HEK293 (cell line): ENCODE data around the gene DYRK2.

Source experiments
- CTCF ChIA-PET: fragments of 350-600 bp; formaldehyde crosslinking; extraction: SDS; loops from one replicate; lab custom pipeline; 2021; ENCODE audit warnings: antibody characterized with exemption; lab: Yijun Ruan, JAX
- POLR2A ChIA-PET: fragments of 300-600 bp; formaldehyde crosslinking; extraction: SDS; loops from one replicate; lab custom pipeline; 2020; ENCODE audit warnings: antibody characterized with exemption, inconsistent platforms; lab: Yijun Ruan, JAX
- H3K27ac ChIP-seq: fragments of 200-500 bp; sonication (Bioruptor generic); 2 replicates; pipeline ENCODE4 v1.5.1; 2014; ENCODE audit warnings: low read depth, low read length, control low read depth, inconsistent platforms; ENCODE audit errors: extremely low read depth
- H3K36me3 ChIP-seq, 2 experiments: fragments of 200-500 bp in 1 of 2; sonication (Bioruptor generic) in 1 of 2; 1 replicate in 1 of 2; 2 replicates in 1 of 2; pipeline ENCODE4 v1.5.1; 2014 to 2017; ENCODE audit warnings: inconsistent platforms in 2 of 2, low read length in 2 of 2; ENCODE audit not compliant: control insufficient read depth in 2 of 2, insufficient read depth in 1 of 2
- H3K4me1 ChIP-seq: fragments of 200-500 bp; sonication (Bioruptor generic); 2 replicates; pipeline ENCODE4 v1.5.1; 2014; ENCODE audit warnings: mild to moderate bottlenecking, low read length, inconsistent platforms; ENCODE audit not compliant: control insufficient read depth, insufficient read depth
- H3K4me3 ChIP-seq: 2 replicates; pipeline ENCODE4 v1.5.1; 2011; ENCODE audit warnings: low read depth, mild to moderate bottlenecking, control low read depth, low read length, moderate library complexity
- H3K9me3 ChIP-seq: fragments of 200-500 bp; sonication (Bioruptor generic); 2 replicates; pipeline ENCODE4 v1.5.1; 2014; ENCODE audit warnings: low read depth, low read length, inconsistent platforms; ENCODE audit not compliant: control insufficient read depth, insufficient read depth
- FEZF1 ChIP-seq: fragments of 450-650 bp; formaldehyde crosslinking; IDR thresholded peaks from 2 replicates; pipeline ENCODE4 v1.5.1; 2016; ENCODE audit warnings: missing biosample characterization, missing genetic modification characterization
- GLI2 ChIP-seq: fragments of 450-650 bp; formaldehyde crosslinking; IDR thresholded peaks from 2 replicates; pipeline ENCODE4; 2017; ENCODE audit warnings: missing biosample characterization, missing genetic modification characterization, low read depth, borderline replicate concordance
- PRDM6 ChIP-seq: fragments of 450-650 bp; formaldehyde crosslinking; IDR thresholded peaks from 2 replicates; pipeline ENCODE4 v1.5.1; 2017; ENCODE audit warnings: missing biosample characterization, missing genetic modification characterization
- REPIN1 ChIP-seq: fragments of 450-650 bp; formaldehyde crosslinking; IDR thresholded peaks from 2 replicates; pipeline ENCODE4 v1.5.1; 2017; ENCODE audit warnings: missing biosample characterization, missing genetic modification characterization, low read depth
- SCRT1 ChIP-seq: fragments of 450-650 bp; formaldehyde crosslinking; IDR thresholded peaks from 2 replicates; pipeline ENCODE4 v1.5.1; 2016; ENCODE audit warnings: missing biosample characterization, missing genetic modification characterization, borderline replicate concordance
- SCRT2 ChIP-seq: fragments of 450-650 bp; formaldehyde crosslinking; IDR thresholded peaks from 2 replicates; pipeline ENCODE4 v1.5.1; 2016; ENCODE audit warnings: missing biosample characterization, missing genetic modification characterization
- TCF7L2 ChIP-seq: IDR thresholded peaks from 2 replicates; pipeline ENCODE4 v1.6.1; 2011; ENCODE audit warnings: low read depth, mild to moderate bottlenecking, inconsistent platforms, low read length, moderate library complexity, borderline replicate concordance
- ZBTB20 ChIP-seq: fragments of 450-650 bp; formaldehyde crosslinking; IDR thresholded peaks from 2 replicates; pipeline ENCODE4 v1.5.1; 2016; ENCODE audit warnings: missing biosample characterization, missing genetic modification characterization
- ZNF132 ChIP-seq: fragments of 450-650 bp; formaldehyde crosslinking; IDR thresholded peaks from 2 replicates; pipeline ENCODE4 v1.5.1; 2017; ENCODE audit warnings: missing biosample characterization, missing genetic modification characterization, borderline replicate concordance
- ZNF223 ChIP-seq: fragments of 450-650 bp; formaldehyde crosslinking; IDR thresholded peaks from 2 replicates; pipeline ENCODE4 v1.5.1; 2016; ENCODE audit warnings: missing biosample characterization, missing genetic modification characterization
- ZNF366 ChIP-seq: fragments of 450-650 bp; formaldehyde crosslinking; conservative IDR thresholded peaks from 2 replicates; pipeline ENCODE4 v1.5.1; 2016; ENCODE audit warnings: missing biosample characterization, missing genetic modification characterization
- ZNF391 ChIP-seq: fragments of 450-650 bp; formaldehyde crosslinking; IDR thresholded peaks from 2 replicates; pipeline ENCODE4 v1.5.1; 2016; ENCODE audit warnings: low read depth, missing biosample characterization, missing genetic modification characterization, borderline replicate concordance
- ZNF48 ChIP-seq: fragments of 450-650 bp; formaldehyde crosslinking; IDR thresholded peaks from 2 replicates; pipeline ENCODE4 v1.5.1; 2016; ENCODE audit warnings: missing biosample characterization, missing genetic modification characterization
- ZNF521 ChIP-seq: fragments of 450-650 bp; formaldehyde crosslinking; IDR thresholded peaks from 2 replicates; pipeline ENCODE4 v1.5.1; 2017; ENCODE audit warnings: missing biosample characterization, mild to moderate bottlenecking, missing genetic modification characterization
- ZNF626 ChIP-seq: fragments of 450-650 bp; sonication (Bioruptor Pico); formaldehyde crosslinking; IDR thresholded peaks from 2 replicates; pipeline ENCODE4 v1.5.1; 2018; ENCODE audit warnings: missing biosample characterization, missing genetic modification characterization, inconsistent platforms
- ZNF701 ChIP-seq: fragments of 450-650 bp; formaldehyde crosslinking; IDR thresholded peaks from 2 replicates; pipeline ENCODE4 v1.5.1; 2016; ENCODE audit warnings: missing biosample characterization, missing genetic modification characterization
- ZNF791 ChIP-seq: fragments of 450-650 bp; formaldehyde crosslinking; IDR thresholded peaks from 2 replicates; pipeline ENCODE4 v1.5.1; 2016; ENCODE audit warnings: missing biosample characterization, missing genetic modification characterization
- ZNF792 ChIP-seq: fragments of 450-650 bp; formaldehyde crosslinking; IDR thresholded peaks from 2 replicates; pipeline ENCODE4 v1.5.1; 2016; ENCODE audit warnings: missing biosample characterization, missing genetic modification characterization
- ZNF843 ChIP-seq: fragments of 450-650 bp; formaldehyde crosslinking; IDR thresholded peaks from 2 replicates; pipeline ENCODE4 v1.5.1; 2016; ENCODE audit warnings: missing biosample characterization, missing genetic modification characterization
- ZSCAN30 ChIP-seq: fragments of 450-650 bp; IDR thresholded peaks from 2 replicates; pipeline ENCODE4 v1.5.1; 2018; ENCODE audit warnings: missing biosample characterization, mild to moderate bottlenecking, missing genetic modification characterization, moderate library complexity
- TF ChIP-seq, protein P1 (sequence below): fragments of 450-650 bp; formaldehyde crosslinking; IDR thresholded peaks from 2 replicates; pipeline ENCODE4 v1.5.1; 2016; ENCODE audit warnings: missing biosample characterization, missing genetic modification characterization, borderline replicate concordance
- TF ChIP-seq, protein P2 (sequence below): fragments of 450-650 bp; formaldehyde crosslinking; IDR thresholded peaks from 2 replicates; pipeline ENCODE4 v1.5.1; 2016; ENCODE audit warnings: missing biosample characterization, missing genetic modification characterization

DYRK2 gene

GRCh38 chr12:67649570-67650387 lies 1.2 kb downstream of the DYRK2 start (continued):
- TF ChIP-seq, protein P1, sequence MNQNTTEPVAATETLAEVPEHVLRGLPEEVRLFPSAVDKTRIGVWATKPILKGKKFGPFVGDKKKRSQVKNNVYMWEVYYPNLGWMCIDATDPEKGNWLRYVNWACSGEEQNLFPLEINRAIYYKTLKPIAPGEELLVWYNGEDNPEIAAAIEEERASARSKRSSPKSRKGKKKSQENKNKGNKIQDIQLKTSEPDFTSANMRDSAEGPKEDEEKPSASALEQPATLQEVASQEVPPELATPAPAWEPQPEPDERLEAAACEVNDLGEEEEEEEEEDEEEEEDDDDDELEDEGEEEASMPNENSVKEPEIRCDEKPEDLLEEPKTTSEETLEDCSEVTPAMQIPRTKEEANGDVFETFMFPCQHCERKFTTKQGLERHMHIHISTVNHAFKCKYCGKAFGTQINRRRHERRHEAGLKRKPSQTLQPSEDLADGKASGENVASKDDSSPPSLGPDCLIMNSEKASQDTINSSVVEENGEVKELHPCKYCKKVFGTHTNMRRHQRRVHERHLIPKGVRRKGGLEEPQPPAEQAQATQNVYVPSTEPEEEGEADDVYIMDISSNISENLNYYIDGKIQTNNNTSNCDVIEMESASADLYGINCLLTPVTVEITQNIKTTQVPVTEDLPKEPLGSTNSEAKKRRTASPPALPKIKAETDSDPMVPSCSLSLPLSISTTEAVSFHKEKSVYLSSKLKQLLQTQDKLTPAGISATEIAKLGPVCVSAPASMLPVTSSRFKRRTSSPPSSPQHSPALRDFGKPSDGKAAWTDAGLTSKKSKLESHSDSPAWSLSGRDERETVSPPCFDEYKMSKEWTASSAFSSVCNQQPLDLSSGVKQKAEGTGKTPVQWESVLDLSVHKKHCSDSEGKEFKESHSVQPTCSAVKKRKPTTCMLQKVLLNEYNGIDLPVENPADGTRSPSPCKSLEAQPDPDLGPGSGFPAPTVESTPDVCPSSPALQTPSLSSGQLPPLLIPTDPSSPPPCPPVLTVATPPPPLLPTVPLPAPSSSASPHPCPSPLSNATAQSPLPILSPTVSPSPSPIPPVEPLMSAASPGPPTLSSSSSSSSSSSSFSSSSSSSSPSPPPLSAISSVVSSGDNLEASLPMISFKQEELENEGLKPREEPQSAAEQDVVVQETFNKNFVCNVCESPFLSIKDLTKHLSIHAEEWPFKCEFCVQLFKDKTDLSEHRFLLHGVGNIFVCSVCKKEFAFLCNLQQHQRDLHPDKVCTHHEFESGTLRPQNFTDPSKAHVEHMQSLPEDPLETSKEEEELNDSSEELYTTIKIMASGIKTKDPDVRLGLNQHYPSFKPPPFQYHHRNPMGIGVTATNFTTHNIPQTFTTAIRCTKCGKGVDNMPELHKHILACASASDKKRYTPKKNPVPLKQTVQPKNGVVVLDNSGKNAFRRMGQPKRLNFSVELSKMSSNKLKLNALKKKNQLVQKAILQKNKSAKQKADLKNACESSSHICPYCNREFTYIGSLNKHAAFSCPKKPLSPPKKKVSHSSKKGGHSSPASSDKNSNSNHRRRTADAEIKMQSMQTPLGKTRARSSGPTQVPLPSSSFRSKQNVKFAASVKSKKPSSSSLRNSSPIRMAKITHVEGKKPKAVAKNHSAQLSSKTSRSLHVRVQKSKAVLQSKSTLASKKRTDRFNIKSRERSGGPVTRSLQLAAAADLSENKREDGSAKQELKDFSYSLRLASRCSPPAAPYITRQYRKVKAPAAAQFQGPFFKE: no peak
- TF ChIP-seq PRDM6 (tag by site-specific recombination): no peak
- no peak for TF ChIP-seq ZNF701 (tag by site-specific recombination)
- no peak for TF ChIP-seq ZNF521 (tag by site-specific recombination)
- no peak for TF ChIP-seq ZNF391 (tag by site-specific recombination)
- no peak for TF ChIP-seq ZNF792
- no peak for TF ChIP-seq SCRT2 (tag by site-specific recombination)
- TF ChIP-seq ZNF132: no peak
- 0 out of 2 replicates have a peak, but pooled peaks have one; percentile 54 for TF ChIP-seq ZBTB20 (tag by site-specific recombination)
- TF ChIP-seq FEZF1 (tag by site-specific recombination): no peak
- TF ChIP-seq ZNF48 (tag by site-specific recombination): no peak
- TF ChIP-seq, all 188 proteins: peak for 21

DNA sequence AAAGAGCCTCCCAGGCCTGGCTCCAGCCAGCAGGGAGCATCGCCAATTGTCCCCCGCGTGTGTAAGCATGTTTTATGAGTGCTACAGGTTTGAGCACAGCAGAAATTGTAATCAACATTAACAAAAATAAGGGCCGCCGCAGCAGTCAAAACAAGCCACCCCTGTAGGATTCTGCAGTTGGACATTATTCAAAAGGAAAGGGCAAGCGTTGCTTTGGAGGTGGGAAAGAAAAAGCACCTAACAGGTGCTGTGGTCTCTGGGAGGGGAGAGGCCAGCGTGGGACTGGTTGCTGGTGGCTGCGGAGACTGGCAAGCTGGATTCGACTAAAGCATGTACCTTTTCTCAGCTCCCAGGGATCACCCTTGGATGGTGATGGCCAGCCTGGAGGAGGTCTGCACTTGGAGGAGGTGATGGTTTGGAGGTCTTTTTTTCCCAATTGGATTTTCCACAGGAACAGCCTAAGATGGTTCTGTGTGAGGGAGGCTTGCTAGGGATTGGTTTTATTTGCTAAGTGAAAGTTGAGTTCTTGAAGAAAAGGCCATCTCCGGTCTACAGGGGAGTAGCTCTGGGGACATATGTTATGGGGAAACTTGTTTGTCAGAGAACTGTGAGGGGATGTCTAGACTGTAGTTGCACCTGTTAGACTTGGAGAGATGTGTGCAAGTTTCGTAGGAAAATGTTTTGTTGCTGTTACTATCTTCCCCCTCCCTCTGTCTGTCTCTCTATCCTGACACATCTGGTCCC lies 2.0 kb downstream of the DYRK2 start:
- POLR2A ChIA-PET: interaction anchor here (1.0 to 1.2 kb wide), 2 partner anchors 177 to 381 kb away, joined by 3 read pairs; no protein-coding TSS in a partner anchor
- CTCF ChIA-PET: no interaction called here
- peak overlapping the region; percentile 96 for H3K27ac ChIP-seq
- TF ChIP-seq SCRT1 (tag by site-specific recombination) (peak; percentile 19; the same call in 1 of the 2 replicates), ZNF366 (tag by site-specific recombination) (0 out of 2 replicates have a peak, but pooled peaks have one; percentile 25), GLI2 (tag by site-specific recombination) (no peak), ZNF223 (no peak), ZNF626 (tag by site-specific recombination) (no peak), ZSCAN30 (no peak; the same call in 1 of the 2 replicates), REPIN1 (tag by site-specific recombination) (no peak), TCF7L2 (no peak), ZNF843 (tag by site-specific recombination) (no peak), ZNF791 (tag by site-specific recombination) (no peak)
- TF ChIP-seq, protein P2, sequence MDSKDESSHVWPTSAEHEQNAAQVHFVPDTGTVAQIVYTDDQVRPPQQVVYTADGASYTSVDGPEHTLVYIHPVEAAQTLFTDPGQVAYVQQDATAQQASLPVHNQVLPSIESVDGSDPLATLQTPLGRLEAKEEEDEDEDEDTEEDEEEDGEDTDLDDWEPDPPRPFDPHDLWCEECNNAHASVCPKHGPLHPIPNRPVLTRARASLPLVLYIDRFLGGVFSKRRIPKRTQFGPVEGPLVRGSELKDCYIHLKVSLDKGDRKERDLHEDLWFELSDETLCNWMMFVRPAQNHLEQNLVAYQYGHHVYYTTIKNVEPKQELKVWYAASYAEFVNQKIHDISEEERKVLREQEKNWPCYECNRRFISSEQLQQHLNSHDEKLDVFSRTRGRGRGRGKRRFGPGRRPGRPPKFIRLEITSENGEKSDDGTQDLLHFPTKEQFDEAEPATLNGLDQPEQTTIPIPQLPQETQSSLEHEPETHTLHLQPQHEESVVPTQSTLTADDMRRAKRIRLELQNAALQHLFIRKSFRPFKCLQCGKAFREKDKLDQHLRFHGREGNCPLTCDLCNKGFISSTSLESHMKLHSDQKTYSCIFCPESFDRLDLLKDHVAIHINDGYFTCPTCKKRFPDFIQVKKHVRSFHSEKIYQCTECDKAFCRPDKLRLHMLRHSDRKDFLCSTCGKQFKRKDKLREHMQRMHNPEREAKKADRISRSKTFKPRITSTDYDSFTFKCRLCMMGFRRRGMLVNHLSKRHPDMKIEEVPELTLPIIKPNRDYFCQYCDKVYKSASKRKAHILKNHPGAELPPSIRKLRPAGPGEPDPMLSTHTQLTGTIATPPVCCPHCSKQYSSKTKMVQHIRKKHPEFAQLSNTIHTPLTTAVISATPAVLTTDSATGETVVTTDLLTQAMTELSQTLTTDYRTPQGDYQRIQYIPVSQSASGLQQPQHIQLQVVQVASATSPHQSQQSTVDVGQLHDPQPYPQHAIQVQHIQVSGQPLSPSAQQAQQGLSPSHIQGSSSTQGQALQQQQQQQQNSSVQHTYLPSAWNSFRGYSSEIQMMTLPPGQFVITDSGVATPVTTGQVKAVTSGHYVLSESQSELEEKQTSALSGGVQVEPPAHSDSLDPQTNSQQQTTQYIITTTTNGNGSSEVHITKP (tag by site-specific recombination): peak; percentile 79

More for the DNA sequence above, 2.0 kb downstream of the DYRK2 start:
- H3K4me1 ChIP-seq: 0 out of 2 replicates have a peak, but pooled peaks cover 3% of the 10 kb centered on the region
- H3K36me3 ChIP-seq: peaks cover 0 to 31% of the 10 kb centered on the region in 2 experiments; a peak in 2 of 3 replicates
- peak overlapping the region; percentile 96 for H3K4me3 ChIP-seq
- no peaks in the 10 kb centered on the region for H3K9me3 ChIP-seq
